Measurements from ENCODE around the gene RBM34. TPM values are rescaled to one million over a fixed set of nuclear protein-coding genes. Genes with fewer than 3 reads are reported as not detected.
"Not testable (repeated sequence)": the region's sequence is repeated elsewhere in the genome, so short reads cannot be mapped to it uniquely, and the experiment has no call there.

The RBM34 gene
- total and polyA plus RNA-seq, 8 donors = 13.5 to 45.1 (median 27.7) TPM

GRCh38 chr1:235102259-235102582 lies 58.8 kb downstream of the RBM34 start:
- no peak for TF ChIP-seq CTCF (IDR thresholded peaks at IDR 0.05)
- Histone ChIP-seq H3K9me3 (no peaks in the 10 kb centered on the region), H3K27me3 (no peaks in the 10 kb centered on the region), H3K4me1 (no peaks in the 10 kb centered on the region), H3K36me3 (no peaks in the 10 kb centered on the region), H3K4me3 (no peak overlapping the region), H3K27ac (no peak overlapping the region)
- ATAC-seq = no peak
- 81 to 93% methylated on average over 3 of the region's 3 CpGs for WGBS, 2 donors
- intact Hi-C loops (cut with DNase I) = loop anchor here in 1 of 3 donors (5.0 kb wide), 1 partner anchor 315 kb away; no protein-coding TSS in a partner anchor
- no peak for FAIRE-seq
- DNase-seq = no peak

DNA sequence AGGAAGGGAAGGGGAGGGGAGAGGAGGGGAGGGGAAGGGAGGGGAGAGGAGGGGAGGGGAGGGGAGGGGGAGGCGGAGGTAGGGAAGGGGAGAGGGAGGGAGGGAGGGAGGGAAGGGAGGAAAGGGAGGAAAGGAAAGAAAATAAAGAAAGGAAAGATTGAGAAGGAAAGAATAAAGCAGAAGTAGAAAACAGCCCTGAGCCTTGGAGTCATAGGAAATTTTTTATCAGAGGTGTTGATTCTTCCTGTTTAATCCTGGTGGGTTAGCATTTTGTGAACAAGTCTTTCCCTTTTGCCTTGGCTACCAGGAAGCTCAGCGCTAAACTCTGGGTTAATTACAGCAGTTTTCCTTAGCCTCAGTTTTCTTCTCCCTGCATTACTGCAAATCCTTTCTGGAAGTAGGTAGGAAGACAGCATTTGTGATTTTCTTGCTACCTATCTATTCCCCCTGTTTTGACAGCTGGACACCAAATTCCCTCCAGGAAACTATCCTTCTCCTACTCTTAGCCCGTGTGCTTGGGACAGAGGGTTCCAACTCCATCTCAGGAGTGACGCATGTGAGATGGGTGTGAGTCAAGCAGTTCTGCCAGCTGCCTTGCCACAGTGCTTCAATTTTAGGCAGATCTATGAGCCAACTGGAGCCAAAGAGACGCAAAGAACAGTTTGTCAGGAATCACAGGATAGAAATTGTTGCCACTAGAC lies 59.3 kb downstream of the RBM34 start:
- intact Hi-C loops (cut with DNase I) = loop anchor here in 1 of 3 donors (5.0 kb wide), 1 partner anchor 316 kb away; no protein-coding TSS in a partner anchor
- Histone ChIP-seq H3K4me1 (no peaks in the 10 kb centered on the region), H3K4me3 (no peak overlapping the region), H3K27ac (no peak overlapping the region), H3K36me3 (no peaks in the 10 kb centered on the region), H3K9me3 (no peaks in the 10 kb centered on the region), H3K27me3 (no peaks in the 10 kb centered on the region)
- FAIRE-seq (no peak), DNase-seq (no peak), ATAC-seq (no peak)
- 86 to 89% methylated on average over 5 of the region's 5 CpGs for WGBS, 2 donors
- TF ChIP-seq CTCF (IDR thresholded peaks at IDR 0.05) = no peak

GRCh38 chr1:235100194-235100772 lies 60.8 kb downstream of the RBM34 start:
- H3K27me3 ChIP-seq = no peaks in the 10 kb centered on the region
- H3K9me3 ChIP-seq = no peaks in the 10 kb centered on the region
- no peaks in the 10 kb centered on the region for H3K4me1 ChIP-seq
- no peak overlapping the region for H3K27ac ChIP-seq
- intact Hi-C loops (cut with DNase I) = loop anchor here in 1 of 3 donors (5.0 kb wide), 1 partner anchor 317 kb away; no protein-coding TSS in a partner anchor
- ATAC-seq (no peak), DNase-seq (no peak), FAIRE-seq (no peak)
- 68 to 71% methylated on average over 13 of the region's 13 CpGs for WGBS, 2 donors
- no peak overlapping the region for H3K4me3 ChIP-seq
- no peaks in the 10 kb centered on the region for H3K36me3 ChIP-seq
- no peak for TF ChIP-seq CTCF (IDR thresholded peaks at IDR 0.05)

DNA sequence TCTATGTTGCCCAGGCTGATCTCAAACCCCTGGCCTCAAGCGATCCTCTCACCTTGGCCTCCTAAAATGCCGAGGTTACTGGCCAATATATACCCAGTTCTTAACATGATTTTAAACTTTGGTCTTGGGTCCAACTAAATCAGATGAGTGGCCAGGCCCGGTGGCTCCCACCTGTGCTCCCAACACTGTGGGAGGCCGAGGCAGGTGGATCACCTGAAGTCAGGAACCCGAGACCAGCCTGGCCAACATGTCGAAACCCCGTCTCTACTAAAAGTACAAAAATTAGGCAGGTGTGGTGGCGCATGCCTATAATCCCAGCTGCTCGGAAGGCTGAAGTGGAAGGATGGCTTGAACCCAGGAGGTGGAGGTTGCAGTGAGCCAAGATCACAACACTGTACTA lies 62.1 kb downstream of the RBM34 start:
- no peaks in the 10 kb centered on the region for H3K36me3 ChIP-seq
- no peaks in the 10 kb centered on the region for H3K4me1 ChIP-seq
- ATAC-seq = no peak
- intact Hi-C loops (cut with DNase I) = loop anchor here in 1 of 3 donors (10.0 kb wide), 1 partner anchor 514 kb away; no protein-coding TSS in a partner anchor
- no peak for FAIRE-seq
- 89 to 94% methylated on average over 9 of the region's 9 CpGs for WGBS, 2 donors
- DNase-seq = no peak
- no peaks in the 10 kb centered on the region for H3K9me3 ChIP-seq
- no peak for TF ChIP-seq CTCF (IDR thresholded peaks at IDR 0.05)
- H3K27ac ChIP-seq = no peak overlapping the region
- H3K4me3 ChIP-seq = no peak overlapping the region
- no peaks in the 10 kb centered on the region for H3K27me3 ChIP-seq

DNA sequence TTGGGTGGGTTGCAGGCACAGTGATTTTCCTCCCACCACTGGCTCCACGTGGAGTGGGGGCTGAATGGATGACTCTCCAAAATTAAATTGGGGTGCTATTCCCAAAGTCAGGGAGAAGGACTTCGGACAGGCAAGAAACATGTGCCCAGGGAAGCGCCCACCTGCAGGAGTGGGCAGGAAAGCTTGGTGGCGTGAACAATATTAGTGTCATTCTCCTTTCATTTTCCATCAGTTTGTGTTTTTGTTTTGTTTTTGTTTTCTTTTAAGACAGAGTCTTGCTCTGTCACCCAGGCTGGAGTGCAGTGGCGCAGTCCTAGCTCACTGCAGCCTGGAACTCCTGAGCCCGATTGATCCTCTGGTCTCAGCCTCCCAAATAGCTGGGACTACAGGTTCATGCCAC lies 62.5 kb downstream of the RBM34 start:
- Histone ChIP-seq H3K36me3 (no peaks in the 10 kb centered on the region), H3K4me3 (no peak overlapping the region), H3K27me3 (no peaks in the 10 kb centered on the region), H3K9me3 (no peaks in the 10 kb centered on the region), H3K4me1 (peaks cover 0 to under 1% (median 0%) of the 10 kb centered on the region in 3 donors), H3K27ac (no peak overlapping the region)
- no peak for ATAC-seq
- no peak for DNase-seq
- intact Hi-C loops (cut with DNase I) = loop anchor here in 1 of 3 donors (10.0 kb wide), 1 partner anchor 514 kb away; no protein-coding TSS in a partner anchor
- no peak for TF ChIP-seq CTCF (IDR thresholded peaks at IDR 0.05)
- WGBS, 2 donors = 74 to 79% methylated on average over 6 of the region's 6 CpGs
- no peak for FAIRE-seq

DNA sequence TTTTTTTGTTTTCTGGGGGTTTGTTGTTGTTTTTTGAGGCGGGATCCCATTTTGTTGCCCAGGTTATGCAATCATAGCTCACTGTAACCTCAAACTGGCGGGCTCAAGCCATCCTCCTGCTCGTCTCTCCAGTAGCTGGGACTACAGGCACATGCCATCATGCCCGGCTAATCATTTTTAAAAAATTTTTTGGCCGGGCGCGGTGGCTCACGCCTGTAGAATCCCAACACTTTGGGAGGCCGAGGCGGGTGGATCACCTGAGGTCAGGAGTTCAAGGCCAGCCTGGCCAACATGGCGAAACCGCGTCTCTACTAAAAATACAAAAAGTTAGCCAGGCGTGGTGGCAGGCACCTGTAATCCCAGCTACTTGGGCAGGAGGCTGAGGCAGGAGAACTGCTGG lies 63.5 kb downstream of the RBM34 start:
- 75 to 81% methylated on average over 14 of the region's 14 CpGs for WGBS, 2 donors
- not testable (repeated sequence) for ATAC-seq, FAIRE-seq, H3K4me1 ChIP-seq, H3K9me3 ChIP-seq, H3K27me3 ChIP-seq, H3K27ac ChIP-seq, DNase-seq, H3K36me3 ChIP-seq, H3K4me3 ChIP-seq
- intact Hi-C loops (cut with DNase I) = loop anchor here in 1 of 3 donors (10.0 kb wide), 1 partner anchor 513 kb away; no protein-coding TSS in a partner anchor

All from pancreas (tissue), 10 donors.